ENCODE data around the gene KRT74.

KRT74 gene

DNA sequence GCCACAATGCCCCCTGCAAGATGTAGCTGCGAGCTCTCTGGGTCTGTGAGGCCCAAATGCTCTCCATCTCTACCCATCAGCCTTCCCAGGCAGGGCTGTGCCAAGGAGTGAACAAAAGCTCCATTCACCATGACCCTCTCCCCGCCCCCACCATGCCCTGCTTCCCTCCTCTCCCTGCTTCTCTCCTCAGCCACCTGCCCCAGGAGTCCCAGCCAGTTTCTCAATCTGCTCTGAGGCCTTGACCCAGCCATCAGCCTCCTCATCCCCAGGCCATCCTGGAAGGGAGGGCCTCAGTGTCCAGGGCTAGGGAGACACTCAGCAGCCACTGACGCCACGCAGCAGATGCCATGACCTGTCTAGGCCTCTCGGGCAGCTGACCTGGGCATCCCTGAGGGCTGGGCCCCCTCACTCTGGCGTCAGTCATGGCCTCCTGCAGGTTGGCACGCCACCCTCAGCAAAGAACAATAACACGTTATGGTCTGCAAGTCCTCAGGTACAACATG, 45.0 kb downstream of the KRT74 start:
- H3K4me3 ChIP-seq (ENCODE audit: low read depth, low read length): no peak overlapping the region
- DNase-seq (ENCODE audit: low read depth, low spot score): no peak
- TF ChIP-seq, protein P1, sequence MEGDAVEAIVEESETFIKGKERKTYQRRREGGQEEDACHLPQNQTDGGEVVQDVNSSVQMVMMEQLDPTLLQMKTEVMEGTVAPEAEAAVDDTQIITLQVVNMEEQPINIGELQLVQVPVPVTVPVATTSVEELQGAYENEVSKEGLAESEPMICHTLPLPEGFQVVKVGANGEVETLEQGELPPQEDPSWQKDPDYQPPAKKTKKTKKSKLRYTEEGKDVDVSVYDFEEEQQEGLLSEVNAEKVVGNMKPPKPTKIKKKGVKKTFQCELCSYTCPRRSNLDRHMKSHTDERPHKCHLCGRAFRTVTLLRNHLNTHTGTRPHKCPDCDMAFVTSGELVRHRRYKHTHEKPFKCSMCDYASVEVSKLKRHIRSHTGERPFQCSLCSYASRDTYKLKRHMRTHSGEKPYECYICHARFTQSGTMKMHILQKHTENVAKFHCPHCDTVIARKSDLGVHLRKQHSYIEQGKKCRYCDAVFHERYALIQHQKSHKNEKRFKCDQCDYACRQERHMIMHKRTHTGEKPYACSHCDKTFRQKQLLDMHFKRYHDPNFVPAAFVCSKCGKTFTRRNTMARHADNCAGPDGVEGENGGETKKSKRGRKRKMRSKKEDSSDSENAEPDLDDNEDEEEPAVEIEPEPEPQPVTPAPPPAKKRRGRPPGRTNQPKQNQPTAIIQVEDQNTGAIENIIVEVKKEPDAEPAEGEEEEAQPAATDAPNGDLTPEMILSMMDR (IDR thresholded peaks at IDR 0.05; ENCODE audit: low read depth, low read length): no peak
- in situ Hi-C loops (cut with HindIII; ENCODE audit: low sequenced_read_pairs): no loop called here

GRCh38 chr12:52527121-52527800, 46.4 kb downstream of the KRT74 start:
- H3K4me3 ChIP-seq (ENCODE audit: low read depth, low read length): no peak overlapping the region
- DNase-seq (ENCODE audit: low read depth, low spot score): no peak
- in situ Hi-C loops (cut with HindIII; ENCODE audit: low sequenced_read_pairs): no loop called here
- TF ChIP-seq, protein P1 (IDR thresholded peaks at IDR 0.05; ENCODE audit: low read depth, low read length): no peak

- TF ChIP-seq, protein P1 (IDR thresholded peaks at IDR 0.05; ENCODE audit: low read depth, low read length): no peak
- no peak overlapping the region for H3K4me3 ChIP-seq (ENCODE audit: low read depth, low read length)
- in situ Hi-C loops (cut with HindIII; ENCODE audit: low sequenced_read_pairs): no loop called here
- DNase-seq (ENCODE audit: low read depth, low spot score): no peak
Observed at GRCh38 chr12:52526511-52526951, 47.1 kb downstream of the KRT74 start.

- no peak for DNase-seq (ENCODE audit: low read depth, low spot score)
- TF ChIP-seq, protein P1 (IDR thresholded peaks at IDR 0.05; ENCODE audit: low read depth, low read length): no peak
- in situ Hi-C loops (cut with HindIII; ENCODE audit: low sequenced_read_pairs): no loop called here
- no peak overlapping the region for H3K4me3 ChIP-seq (ENCODE audit: low read depth, low read length)
Observed at GRCh38 chr12:52525661-52526499, 47.8 kb downstream of the KRT74 start.

DNA sequence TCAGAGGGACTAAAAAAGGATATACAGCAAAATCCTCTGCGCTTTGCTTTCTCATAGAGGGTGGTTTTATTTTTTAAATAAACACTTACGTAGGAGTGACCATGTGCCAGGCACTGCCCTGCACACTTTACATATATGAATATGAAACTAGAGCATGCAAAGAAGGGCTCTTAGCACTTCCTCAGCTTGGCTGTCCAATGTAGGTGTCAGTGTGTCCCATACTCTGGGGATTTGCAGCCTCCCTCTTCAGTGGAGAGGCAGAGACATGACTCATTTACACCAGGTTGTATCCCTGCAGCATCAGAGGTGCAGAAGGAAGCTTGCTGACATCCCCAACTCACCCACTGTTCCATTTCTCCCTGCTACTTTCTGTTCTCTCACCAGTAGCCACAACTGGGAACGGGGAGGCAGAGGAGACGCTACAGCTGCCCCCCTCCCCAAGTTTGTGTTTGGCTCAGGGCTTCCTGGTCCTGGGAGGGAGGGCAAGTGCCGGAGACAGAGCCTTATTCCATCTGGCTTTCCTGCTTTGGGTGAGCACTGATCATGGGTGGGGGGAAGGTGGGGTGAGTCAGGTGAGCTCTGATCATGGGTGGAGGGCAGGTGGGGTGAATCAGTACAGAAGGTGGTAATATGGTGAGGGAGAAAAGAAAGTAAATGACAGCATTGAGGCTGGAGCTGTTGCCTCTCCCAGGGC, 48.6 kb downstream of the KRT74 start:
- no peak for DNase-seq (ENCODE audit: low read depth, low spot score)
- TF ChIP-seq, protein P1 (IDR thresholded peaks at IDR 0.05; ENCODE audit: low read depth, low read length): no peak
- H3K4me3 ChIP-seq (ENCODE audit: low read depth, low read length): no peak overlapping the region
- in situ Hi-C loops (cut with HindIII; ENCODE audit: low sequenced_read_pairs): no loop called here

GRCh38 chr12:52524241-52524897, 49.3 kb downstream of the KRT74 start:
- in situ Hi-C loops (cut with HindIII; ENCODE audit: low sequenced_read_pairs): no loop called here

More at GRCh38 chr12:52524241-52524897, 49.3 kb downstream of the KRT74 start:
- no peak for DNase-seq (ENCODE audit: low read depth, low spot score)
- no peak overlapping the region for H3K4me3 ChIP-seq (ENCODE audit: low read depth, low read length)
- TF ChIP-seq, protein P1 (IDR thresholded peaks at IDR 0.05; ENCODE audit: low read depth, low read length): no peak
